Endothelial cell of umbilical vein (primary cell): ENCODE measurements around the gene EFCAB10. TPM values are rescaled to one million over a fixed set of nuclear protein-coding genes. Genes with fewer than 3 reads are reported as not detected.
"Not testable (repeated sequence)": the region's sequence is repeated elsewhere in the genome, so short reads cannot be mapped to it uniquely, and the experiment has no call there.

ENCODE experiments used
- BruUV-seq: library from RNA; stranded (reverse); fragments of 400-500 nt; replicated peaks from 2 replicates; lab custom pipeline; 2021; lab: Mats Ljungman, UMichigan
- CTCF ChIA-PET: fragments of 300-600, 350-600 bp; sonication (Branson Sonifier 250); formaldehyde crosslinking; loops from one replicate; lab custom pipeline; 2021; ENCODE audit warnings: antibody characterized with exemption, inconsistent platforms; lab: Charles Lee
- POLR2A ChIA-PET: fragments of 300-600, 350-600 bp; sonication (Branson Sonifier 250); formaldehyde crosslinking; loops from one replicate; lab custom pipeline; 2021; ENCODE audit warnings: antibody characterized with exemption, inconsistent platforms; lab: Charles Lee
- DNase-seq: peaks from one replicate; pipeline ENCODE4 v3.0.0-alpha.2; 2011; ENCODE audit warnings: low read depth, low spot score
- FAIRE-seq: peaks from 2 replicates; lab custom pipeline; 2011; peaks lifted over from hg19 to GRCh38; lab: Jason Lieb, UNC
- H2AFZ ChIP-seq: 2 replicates; pipeline ENCODE4 v1.6.0; 2012; ENCODE audit warnings: low read depth, low read length, control low read depth, inconsistent platforms
- H3K27ac ChIP-seq: 2 replicates; pipeline ENCODE4 v1.5.1; 2011; ENCODE audit warnings: low read depth, mild to moderate bottlenecking, control low read depth, low read length, moderate library complexity; ENCODE audit not compliant: insufficient read depth
- H3K27me3 ChIP-seq, 2 experiments: 2 replicates each; pipeline versions ENCODE4 v1.6.0 to v1.6.1; 2011; ENCODE audit warnings: low read length in 2 of 2, mixed read lengths in 1 of 2; ENCODE audit not compliant: control insufficient read depth in 2 of 2, insufficient read depth in 2 of 2
- H3K36me3 ChIP-seq, 2 experiments: 2 replicates in 1 of 2; 3 replicates in 1 of 2; pipeline ENCODE4 v1.5.1; 2011; ENCODE audit warnings: low read length in 2 of 2, mild to moderate bottlenecking in 1 of 2, moderate library complexity in 1 of 2; ENCODE audit not compliant: control insufficient read depth in 2 of 2, insufficient read depth in 2 of 2; ENCODE audit errors: extremely low read depth in 1 of 2
- H3K4me1 ChIP-seq: 3 replicates; pipeline ENCODE4 v1.5.1; 2011; ENCODE audit warnings: mild to moderate bottlenecking, low read length; ENCODE audit not compliant: control insufficient read depth, insufficient read depth; ENCODE audit errors: extremely low read depth
- H3K4me2 ChIP-seq: 2 replicates; pipeline ENCODE4 v1.6.1; 2011; ENCODE audit warnings: low read length, control low read depth, mixed read lengths; ENCODE audit not compliant: insufficient read depth
- H3K4me3 ChIP-seq, 3 experiments: fragments of 200-600 bp in 1 of 3; sonication (generic), shearing (Covaris generic) in 1 of 3; replicated peaks in 1 of 3; 2 replicates each; pipeline ENCODE4 v1.5.1; 2011 to 2016; ENCODE audit warnings: control low read depth in 3 of 3, low read length in 3 of 3, mild to moderate bottlenecking in 2 of 3, inconsistent platforms in 1 of 3, low read depth in 1 of 3, moderate library complexity in 1 of 3; ENCODE audit not compliant: insufficient read depth in 1 of 3
- H3K79me2 ChIP-seq: 2 replicates; pipeline ENCODE4 v1.6.0; 2012; ENCODE audit warnings: low read length, inconsistent platforms; ENCODE audit not compliant: control insufficient read depth, insufficient read depth
- H3K9ac ChIP-seq: replicated peaks from 2 replicates; pipeline ENCODE3; 2011; ENCODE audit warnings: low read length, control low read depth; ENCODE audit not compliant: insufficient read depth; ENCODE audit errors: extremely low read depth
- H3K9me1 ChIP-seq: replicated peaks from 3 replicates; pipeline ENCODE4 v1.6.0; 2011; ENCODE audit warnings: mild to moderate bottlenecking, low read length; ENCODE audit not compliant: control insufficient read depth, insufficient read depth; ENCODE audit errors: extremely low read depth
- H3K9me3 ChIP-seq: replicated peaks from 2 replicates; pipeline ENCODE4 v1.5.1; 2012; ENCODE audit warnings: low read length, inconsistent platforms; ENCODE audit not compliant: control insufficient read depth, insufficient read depth
- H4K20me1 ChIP-seq: replicated peaks from 2 replicates; pipeline ENCODE3; 2011; ENCODE audit warnings: mild to moderate bottlenecking, low read length; ENCODE audit not compliant: control insufficient read depth, insufficient read depth; ENCODE audit errors: extremely low read depth
- EZH2 ChIP-seq: IDR thresholded peaks from 2 replicates; pipeline ENCODE4 v1.6.1; 2012; ENCODE audit warnings: borderline replicate concordance, low read depth, mild to moderate bottlenecking, moderate library complexity, low read length, inconsistent platforms; ENCODE audit not compliant: severe bottlenecking
- GATA2 ChIP-seq: IDR thresholded peaks from 2 replicates; pipeline ENCODE4 v1.7.0; 2011; ENCODE audit warnings: low read depth, mild to moderate bottlenecking, moderate library complexity, mixed read lengths, low read length; ENCODE audit not compliant: insufficient read length, insufficient read depth
- JUN ChIP-seq: IDR thresholded peaks from 2 replicates; pipeline ENCODE4 v1.6.1; 2011; ENCODE audit warnings: borderline replicate concordance, low read depth; ENCODE audit not compliant: insufficient read length, insufficient read depth
- MYC ChIP-seq: IDR thresholded peaks from one replicate; pipeline ENCODE4 v1.6.1; 2011; ENCODE audit warnings: mild to moderate bottlenecking, low read depth, low read length
- POLR2A ChIP-seq: IDR thresholded peaks from 2 replicates; pipeline ENCODE4 v1.6.1; 2012; ENCODE audit warnings: low read depth, mild to moderate bottlenecking, control low read depth, low read length
- POLR2AphosphoS5 ChIP-seq: IDR thresholded peaks from 2 replicates; pipeline ENCODE4 v1.6.1; 2012; ENCODE audit warnings: low read depth, mild to moderate bottlenecking, control low read depth, low read length, moderate library complexity; ENCODE audit not compliant: insufficient read depth
- dilution Hi-C: fragments of 300-500 bp; cut with MboI; formaldehyde crosslinking; loops from one replicate; pipeline ENCODE4 v1.15.0; 2019; ENCODE audit warnings: low sequenced_read_pairs; ENCODE audit not compliant: extremely low pct_ligation_motif_present
- intact Hi-C: fragments of 100-400 bp; cut with micrococcal nuclease; formaldehyde crosslinking; loops from one replicate; pipeline ENCODE4 v1.10.0; 2022
- polyA plus RNA-seq, 4 experiments: library from polyadenylated mRNA; depleted of rRNA in 3 of 4; stranded (reverse) in 3 of 4; unstranded in 1 of 4; fragments of >200 nt; gene quantifications; 2 replicates each; pipeline versions ENCODE4 v1.2.1 to v1.2.3, GENCODE V29; 2011 to 2012; ENCODE audit warnings: missing spikeins in 1 of 4
- total RNA-seq: library from RNA; stranded (reverse); gene quantifications from 2 replicates; pipeline ENCODE4 v1.2.3, GENCODE V29; 2021
- TF ChIP-seq, protein P1 (sequence below), 2 donors: IDR thresholded peaks; 1 replicate in 1 of 2; 2 replicates in 1 of 2; pipeline ENCODE4 v1.5.1; 2011; ENCODE audit warnings: low read length in 2 of 2, mild to moderate bottlenecking in 2 of 2, moderate library complexity in 2 of 2, control low read depth in 1 of 2, inconsistent platforms in 1 of 2, low read depth in 1 of 2; ENCODE audit not compliant: insufficient read depth in 1 of 2; ENCODE audit errors: extremely low read depth in 1 of 2
- TF ChIP-seq, protein P2 (sequence below): IDR thresholded peaks from 2 replicates; pipeline ENCODE4 v1.6.1; 2011; ENCODE audit not compliant: insufficient read depth, insufficient read length

Gene EFCAB10
- total and polyA plus RNA-seq, 2 donors (not counting 3 experiments of a cell fraction or from before 2014, with no cell fraction given) = not detected

DNA sequence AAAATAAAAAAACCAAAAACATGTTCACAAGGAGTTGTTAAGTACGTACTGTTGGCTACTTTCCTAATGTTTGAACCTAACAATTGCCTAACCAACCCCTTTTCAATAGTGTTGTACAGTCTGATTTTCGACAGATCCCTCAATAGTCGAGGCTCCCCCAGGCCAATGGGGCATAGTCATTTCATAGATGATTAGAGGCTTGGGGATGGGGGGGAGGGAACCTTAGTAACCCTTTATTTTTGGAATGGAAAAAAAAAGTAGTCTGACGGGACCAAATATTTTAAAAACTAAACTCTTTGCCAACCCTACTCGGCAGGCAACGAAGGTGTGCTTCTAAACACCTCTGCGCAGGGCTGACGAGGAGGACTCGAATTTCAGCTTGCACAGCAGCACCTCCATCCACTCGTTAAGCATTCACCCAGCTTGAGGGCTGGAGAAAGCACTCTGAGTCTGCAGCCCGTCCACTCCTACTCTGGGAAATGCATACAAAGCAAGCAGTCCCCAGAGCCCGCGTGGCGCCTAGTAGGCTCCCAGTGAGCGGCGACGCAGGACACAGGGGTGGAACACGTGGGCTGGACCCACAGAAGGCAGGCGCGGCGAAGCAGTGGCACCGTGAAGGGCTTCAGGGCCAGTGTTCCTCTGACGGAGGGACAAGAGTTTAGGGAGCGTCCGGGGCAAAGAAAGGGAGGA lies 60.1 kb downstream of the EFCAB10 start:
- H3K4me1 ChIP-seq = peaks cover 7% of the 10 kb centered on the region
- no peaks in the 10 kb centered on the region for H3K9me1 ChIP-seq
- BruUV-seq = no TSS peak
- intact Hi-C loops = loop anchor here (2.0 kb wide), 2 partner anchors 24 to 32 kb away; no protein-coding TSS in a partner anchor
- dilution Hi-C loops = no loop called here
- peak overlapping the region; percentile 78 for H3K9ac ChIP-seq
- peak overlapping the region; percentile 55 for H3K4me2 ChIP-seq
- ChIA-PET POLR2A (no interaction called here), CTCF (interaction anchor here (1.0 kb wide), 1 partner anchor 10 kb away, joined by 3 read pairs; the partner anchor contains the start of gene RINT1)
- H3K27ac ChIP-seq = peak overlapping the region; percentile 70
- no peaks in the 10 kb centered on the region for H3K36me3 ChIP-seq
- FAIRE-seq (peak; percentile 48), DNase-seq (peak; percentile 71)
- peak overlapping the region; percentile 74 for H2AFZ ChIP-seq
- no peaks in the 10 kb centered on the region for H3K27me3 ChIP-seq
- H3K4me3 ChIP-seq = peak overlapping the region; percentile 55 to 79 (median 59)
- H3K79me2 ChIP-seq = peaks cover 48% of the 10 kb centered on the region
- TF ChIP-seq, protein P1, sequence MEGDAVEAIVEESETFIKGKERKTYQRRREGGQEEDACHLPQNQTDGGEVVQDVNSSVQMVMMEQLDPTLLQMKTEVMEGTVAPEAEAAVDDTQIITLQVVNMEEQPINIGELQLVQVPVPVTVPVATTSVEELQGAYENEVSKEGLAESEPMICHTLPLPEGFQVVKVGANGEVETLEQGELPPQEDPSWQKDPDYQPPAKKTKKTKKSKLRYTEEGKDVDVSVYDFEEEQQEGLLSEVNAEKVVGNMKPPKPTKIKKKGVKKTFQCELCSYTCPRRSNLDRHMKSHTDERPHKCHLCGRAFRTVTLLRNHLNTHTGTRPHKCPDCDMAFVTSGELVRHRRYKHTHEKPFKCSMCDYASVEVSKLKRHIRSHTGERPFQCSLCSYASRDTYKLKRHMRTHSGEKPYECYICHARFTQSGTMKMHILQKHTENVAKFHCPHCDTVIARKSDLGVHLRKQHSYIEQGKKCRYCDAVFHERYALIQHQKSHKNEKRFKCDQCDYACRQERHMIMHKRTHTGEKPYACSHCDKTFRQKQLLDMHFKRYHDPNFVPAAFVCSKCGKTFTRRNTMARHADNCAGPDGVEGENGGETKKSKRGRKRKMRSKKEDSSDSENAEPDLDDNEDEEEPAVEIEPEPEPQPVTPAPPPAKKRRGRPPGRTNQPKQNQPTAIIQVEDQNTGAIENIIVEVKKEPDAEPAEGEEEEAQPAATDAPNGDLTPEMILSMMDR (IDR thresholded peaks at IDR 0.05; ENCODE audit: extremely low read depth in 1 of 2, insufficient read depth in 1 of 2, low read depth in 1 of 2, low read length in 2 of 2) = no peak
- TF ChIP-seq POLR2A (no peak), MYC (no peak), JUN (no peak), POLR2AphosphoS5 (no peak), EZH2 (no peak), GATA2 (no peak)
- TF ChIP-seq, protein P2, sequence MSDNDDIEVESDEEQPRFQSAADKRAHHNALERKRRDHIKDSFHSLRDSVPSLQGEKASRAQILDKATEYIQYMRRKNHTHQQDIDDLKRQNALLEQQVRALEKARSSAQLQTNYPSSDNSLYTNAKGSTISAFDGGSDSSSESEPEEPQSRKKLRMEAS = peak; percentile 86
- H3K9me3 ChIP-seq = no peaks in the 10 kb centered on the region
- no peaks in the 10 kb centered on the region for H4K20me1 ChIP-seq

DNA sequence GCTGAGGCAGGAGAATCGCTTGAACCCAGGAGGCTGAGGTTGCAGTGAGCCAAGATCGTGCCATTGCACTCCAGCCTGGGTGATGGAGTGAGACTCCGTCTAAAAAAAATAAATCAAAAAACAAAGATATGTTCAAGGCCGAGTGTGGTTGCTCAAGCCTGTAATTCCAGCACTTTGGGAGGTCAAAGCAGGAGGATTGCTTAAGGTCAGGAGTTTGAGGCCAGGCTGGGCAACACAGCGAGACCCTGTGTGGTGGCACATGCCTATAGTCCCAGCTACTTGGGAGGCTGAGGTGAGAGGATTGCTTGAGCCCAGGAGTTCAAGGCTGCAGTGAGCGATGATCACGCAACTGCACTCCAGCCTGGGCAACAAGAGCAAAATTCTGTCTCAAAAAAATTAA lies 60.7 kb downstream of the EFCAB10 start:
- POLR2A ChIA-PET, H3K27ac ChIP-seq, H3K36me3 ChIP-seq, FAIRE-seq, H2AFZ ChIP-seq, H3K9ac ChIP-seq, H3K27me3 ChIP-seq, H4K20me1 ChIP-seq, H3K4me1 ChIP-seq, H3K9me3 ChIP-seq, H3K9me1 ChIP-seq, DNase-seq, dilution Hi-C loops, CTCF ChIA-PET: not testable (repeated sequence)
- BruUV-seq = TSS peak; percentile 28
- intact Hi-C loops = loop anchor here (2.0 kb wide), 2 partner anchors 24 to 32 kb away; no protein-coding TSS in a partner anchor
- H3K79me2 ChIP-seq = peaks cover 48% of the 10 kb centered on the region
- peak overlapping the region; percentile 55 for H3K4me2 ChIP-seq
- peak overlapping the region in 1 of 3 experiments; percentile 55 for H3K4me3 ChIP-seq
